Fibroblast of lung (primary cell): ENCODE data around the gene BCL7B.

Source experiments
- CTCF ChIP-seq, 2 donors: IDR thresholded peaks in 1 of 2; conservative IDR thresholded peaks in 1 of 2; 1 replicate in 1 of 2; 2 replicates in 1 of 2; pipeline ENCODE4 v1.5.1; 2011 to 2012; ENCODE audit warnings: low read length in 2 of 2, control low read depth in 1 of 2, inconsistent platforms in 1 of 2, low read depth in 1 of 2, mild to moderate bottlenecking in 1 of 2
- EZH2 ChIP-seq: IDR thresholded peaks from 2 replicates; pipeline ENCODE4 v1.5.1; 2012; ENCODE audit warnings: low read length, control low read depth, mild to moderate bottlenecking; ENCODE audit errors: missing control alignments

- TF ChIP-seq CTCF (conservative IDR thresholded peaks at IDR 0.05 in 1 of 2, IDR thresholded peaks at IDR 0.05 in 1 of 2; ENCODE audit: low read depth in 1 of 2, low read length in 2 of 2) (no peak), EZH2 (no peak)
Measured at GRCh38 chr7:73533742-73534141, 23.7 kb downstream of the BCL7B start.
